ENCODE results near the gene FAM168A.

GRCh38 chr11:73376160-73376802, 221.6 kb downstream of the FAM168A start, which contains the start of gene RELT:
- TF ChIP-seq CTCF (IDR thresholded peaks at IDR 0.05), result peak; percentile 90 to 97 (median 96)
- TF ChIP-seq POLR2A (IDR thresholded peaks at IDR 0.05), result peak; percentile 77
- no peak for TF ChIP-seq EP300 (IDR thresholded peaks at IDR 0.05)

All from ovary (tissue), 3 donors.